ENCODE measurements around the gene STAT5B. TPM values are rescaled to one million over a fixed set of nuclear protein-coding genes. Genes with fewer than 3 reads are reported as not detected.

Gene STAT5B
- polyA plus RNA-seq, 3 donors, result 28.5 to 103 (median 47.9) TPM

GRCh38 chr17:42181851-42182207 lies 94.4 kb downstream of the STAT5B start:
- WGBS (ENCODE audit: insufficient coverage), result 80% methylated on average over 1 of the region's 2 CpGs
- DNase-seq, result no peak
- Histone ChIP-seq H2AFZ (ENCODE audit: insufficient read depth, low read depth, low read length, poor library complexity, severe bottlenecking) (no peak overlapping the region), H3K27ac (ENCODE audit: low read depth in 1 of 2, low read length in 2 of 2) (no peak overlapping the region), H3K4me3 (replicated peaks in 1 of 3; ENCODE audit: low read depth in 2 of 3, low read length in 3 of 3) (no peak overlapping the region), H3K27me3 (ENCODE audit: control insufficient read depth in 2 of 2, insufficient read depth in 2 of 2, low read length in 2 of 2) (peaks cover 8 to 39% of the 10 kb centered on the region in 2 donors), H3K4me2 (replicated peaks; ENCODE audit: extremely low read depth, low read length, poor library complexity, severe bottlenecking) (no peak overlapping the region), H3K9me3 (replicated peaks in 1 of 2; ENCODE audit: control insufficient read depth in 1 of 2, insufficient read depth in 1 of 2, low read length in 2 of 2) (peaks cover 0 to 14% of the 10 kb centered on the region in 2 donors), H3K79me2 (ENCODE audit: insufficient read depth, low read length) (no peaks in the 10 kb centered on the region), H3K9ac (ENCODE audit: insufficient read depth, low read length, poor library complexity, severe bottlenecking) (no peak overlapping the region), H3K4me1 (ENCODE audit: control insufficient read depth in 1 of 2, insufficient read depth in 2 of 2, low read length in 2 of 2) (peaks cover 63 to 75% of the 10 kb centered on the region in 2 donors), H3K36me3 (replicated peaks in 1 of 2; ENCODE audit: control insufficient read depth in 1 of 2, insufficient read depth in 2 of 2, low read length in 2 of 2) (no peaks in the 10 kb centered on the region), H4K20me1 (ENCODE audit: insufficient read depth, low read length) (peaks cover 3% of the 10 kb centered on the region)
- no peak for TF ChIP-seq CTCF (IDR thresholded peaks at IDR 0.05)
- H3K4me3 Mint-ChIP-seq, result peak overlapping the region in 1 of 2 donors; percentile 63
- peaks cover 0 to 3% of the 10 kb centered on the region in 2 donors for H3K36me3 Mint-ChIP-seq
- H3K4me1 Mint-ChIP-seq, result peaks cover 64% of the 10 kb centered on the region
- H3K9me3 Mint-ChIP-seq, result peaks cover 0 to 14% (median 8%) of the 10 kb centered on the region in 7 donors
- no peak overlapping the region for H3K27ac Mint-ChIP-seq
- intact Hi-C loops (cut with micrococcal nuclease), result loop anchor here in 1 of 2 donors (10.0 kb wide), 1 partner anchor 157 kb away; the partner anchor contains the start of gene NKIRAS2
- peaks cover 36 to 43% (median 38%) of the 10 kb centered on the region in 3 donors for H3K27me3 Mint-ChIP-seq (ENCODE audit: low read depth in 3 of 3)

- Mint-ChIP-seq H3K36me3 (peaks cover 0 to 3% of the 10 kb centered on the region in 2 donors), H3K4me1 (peaks cover 59% of the 10 kb centered on the region), H3K9me3 (peaks cover 0 to 14% (median 8%) of the 10 kb centered on the region in 7 donors), H3K27ac (peak within 1 kb of the TSS in 2 of 7 donors; percentile 22 to 35), H3K4me3 (peak within 1 kb of the TSS; percentile 50 to 82), H3K27me3 (ENCODE audit: low read depth in 3 of 3) (peaks cover 36 to 43% (median 38%) of the 10 kb centered on the region in 3 donors)
- WGBS (ENCODE audit: insufficient coverage), result 1% methylated on average over 47 of the region's 60 CpGs
- Histone ChIP-seq H3K27ac (ENCODE audit: low read depth in 1 of 2, low read length in 2 of 2) (no peak within 1 kb of the TSS), H3K79me2 (ENCODE audit: insufficient read depth, low read length) (no peaks in the 10 kb centered on the region), H2AFZ (ENCODE audit: insufficient read depth, low read depth, low read length, poor library complexity, severe bottlenecking) (peak within 1 kb of the TSS; percentile 30), H3K9ac (ENCODE audit: insufficient read depth, low read length, poor library complexity, severe bottlenecking) (no peak within 1 kb of the TSS), H3K36me3 (replicated peaks in 1 of 2; ENCODE audit: control insufficient read depth in 1 of 2, insufficient read depth in 2 of 2, low read length in 2 of 2) (no peaks in the 10 kb centered on the region), H3K27me3 (ENCODE audit: control insufficient read depth in 2 of 2, insufficient read depth in 2 of 2, low read length in 2 of 2) (peaks cover 8 to 39% of the 10 kb centered on the region in 2 donors), H4K20me1 (ENCODE audit: insufficient read depth, low read length) (peaks cover 3% of the 10 kb centered on the region), H3K4me3 (replicated peaks in 1 of 3; ENCODE audit: low read depth in 2 of 3, low read length in 3 of 3) (peak within 1 kb of the TSS; percentile 1 to 71 (median 14)), H3K4me2 (replicated peaks; ENCODE audit: extremely low read depth, low read length, poor library complexity, severe bottlenecking) (peak within 1 kb of the TSS; percentile 77), H3K9me3 (replicated peaks in 1 of 2; ENCODE audit: control insufficient read depth in 1 of 2, insufficient read depth in 1 of 2, low read length in 2 of 2) (peaks cover 0 to 14% of the 10 kb centered on the region in 2 donors), H3K4me1 (ENCODE audit: control insufficient read depth in 1 of 2, insufficient read depth in 2 of 2, low read length in 2 of 2) (peaks cover 62 to 68% of the 10 kb centered on the region in 2 donors)
- TF ChIP-seq CTCF (IDR thresholded peaks at IDR 0.05), result peak; percentile 79
- intact Hi-C loops (cut with micrococcal nuclease), result loop anchor here in 1 of 2 donors (10.0 kb wide), 1 partner anchor 156 kb away; the partner anchor contains the start of gene NKIRAS2
- DNase-seq, result peak; percentile 90 to 92 (median 90)
Measured at GRCh38 chr17:42180922-42181850, 95.0 kb downstream of the STAT5B start, which contains the start of gene KCNH4. KCNH4 (minus strand) TSS chr17:42181142; CDS start chr17:42180945, 197 bp downstream.
